GM21367 (cell line): ENCODE measurements around the gene SSRP1.
A peak's percentile ranks its signal among the peaks of the same experiment; 100 is the strongest.
"Not testable (repeated sequence)": the region's sequence is repeated elsewhere in the genome, so short reads cannot be mapped to it uniquely, and the experiment has no call there.

Experiments
- ATAC-seq: cut with Tn5 transposase; IDR thresholded peaks from one replicate; pipeline ENCODE4 v1.9.1; 2021; ENCODE audit not compliant: unreplicated experiment

Gene SSRP1

DNA sequence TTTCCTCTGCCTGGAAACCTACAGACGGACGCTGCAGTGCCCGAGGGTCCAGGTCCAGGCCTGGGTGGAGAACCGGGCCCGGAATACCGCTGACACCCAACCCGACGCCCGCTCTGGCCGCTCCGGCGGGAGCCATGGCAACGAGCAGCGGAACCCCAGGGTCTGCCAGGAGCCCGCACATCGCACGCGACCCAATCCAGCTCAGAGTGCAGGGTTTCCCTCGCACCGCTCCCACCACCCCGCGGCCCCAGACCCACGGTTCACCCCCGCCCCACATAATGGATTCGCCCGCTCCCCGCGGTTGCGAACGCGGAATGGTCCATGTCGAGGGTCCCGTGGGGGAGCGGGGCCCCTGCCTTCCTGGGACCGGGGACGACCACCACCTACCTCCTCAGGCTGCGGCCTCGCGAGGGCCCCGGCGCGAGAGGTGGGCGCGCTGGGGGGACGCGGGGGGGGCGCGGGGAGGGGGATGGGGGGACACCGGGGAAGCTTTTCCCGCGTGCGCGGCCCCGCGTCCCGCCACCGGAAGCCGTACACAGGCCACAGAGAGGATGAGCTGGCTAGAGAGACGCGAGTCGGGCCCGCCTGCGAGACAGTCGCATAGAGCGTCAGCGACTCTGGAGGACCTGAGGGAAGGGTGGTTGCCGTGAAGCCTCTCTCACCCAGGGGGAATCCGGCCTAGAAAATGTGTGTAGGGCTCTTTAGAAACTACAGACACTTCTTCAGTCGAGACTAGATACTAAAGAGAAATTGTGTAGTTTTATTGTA is at the start of gene SSRP1:
Gene SSRP1 (minus strand): TSS at position 550 of the 768 bp plus-strand sequence. CDS start 771 bp downstream, outside the sequence.
- ATAC-seq: peak; percentile 99

DNA sequence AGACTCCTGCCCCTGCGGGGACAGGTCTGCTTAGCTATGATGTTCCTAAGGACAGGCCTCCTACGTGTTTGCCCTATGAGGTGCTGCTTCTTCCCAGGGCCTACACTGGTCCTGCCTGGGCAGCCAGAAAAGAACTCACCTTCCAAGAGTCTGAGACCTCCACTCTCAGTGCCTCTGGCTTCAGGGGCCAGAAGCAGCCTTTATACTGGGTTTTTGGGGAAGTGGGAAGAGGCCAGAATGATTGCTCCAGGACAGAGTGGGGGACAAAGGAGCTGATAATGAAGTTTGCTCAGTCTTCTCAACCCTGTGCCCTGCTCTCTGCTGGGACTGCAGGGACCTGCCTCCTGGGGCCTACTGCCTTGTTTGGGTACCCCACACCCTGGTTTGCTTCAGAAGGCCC is 45.3 kb upstream of the SSRP1 start, which contains the start of gene PRG3:
Gene PRG3 (minus strand): TSS at position 176 of the 400 bp plus-strand sequence. CDS start 442 bp downstream, outside the sequence.
- ATAC-seq: no peak

DNA sequence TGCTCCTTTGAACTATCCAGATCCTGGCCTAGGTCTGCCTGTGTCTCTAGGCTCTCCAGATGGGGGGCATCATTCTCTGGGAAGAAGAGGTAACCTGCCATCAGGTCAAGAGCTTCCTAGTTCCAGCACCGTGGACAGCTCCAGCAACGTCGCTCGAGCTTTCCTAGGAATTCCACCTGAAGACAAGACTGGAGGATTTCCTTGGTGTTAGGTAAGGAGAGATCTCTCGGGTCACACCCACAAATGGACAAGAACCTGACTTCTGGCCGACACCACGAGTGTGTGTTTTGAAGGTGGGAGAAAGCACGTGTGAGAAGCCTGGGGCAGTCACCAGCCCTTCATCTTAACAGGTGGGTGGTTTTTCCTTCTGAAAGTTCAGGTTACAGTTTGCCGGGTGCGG is 44.0 kb upstream of the SSRP1 start:
- no peak for ATAC-seq

- ATAC-seq: no peak
Observed at GRCh38 chr11:57378186-57378585, 42.5 kb upstream of the SSRP1 start.

DNA sequence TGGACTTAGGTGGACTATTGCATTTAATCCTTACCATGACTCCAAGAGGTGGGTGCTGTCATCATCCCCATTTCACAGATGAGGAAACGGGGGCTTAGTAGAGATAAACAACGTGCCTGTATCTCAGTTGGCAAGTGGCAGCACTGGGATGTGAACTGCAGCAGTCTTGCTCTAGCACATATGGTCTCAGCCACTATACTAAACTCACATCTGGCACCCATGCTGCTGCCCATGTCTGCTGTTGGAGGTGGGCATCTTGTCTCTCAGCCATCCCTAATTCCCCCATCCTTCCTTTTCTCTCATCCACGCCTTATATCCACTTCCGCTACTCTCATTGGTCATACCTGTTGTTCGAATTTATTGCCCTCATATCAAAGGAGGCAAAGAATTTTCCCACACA is 41.4 kb upstream of the SSRP1 start:
- ATAC-seq: no peak

- no peak for ATAC-seq
Observed at GRCh38 chr11:57376095-57377090, 40.7 kb upstream of the SSRP1 start.

GRCh38 chr11:57375490-57375889 is 39.8 kb upstream of the SSRP1 start:
- ATAC-seq: no peak

DNA sequence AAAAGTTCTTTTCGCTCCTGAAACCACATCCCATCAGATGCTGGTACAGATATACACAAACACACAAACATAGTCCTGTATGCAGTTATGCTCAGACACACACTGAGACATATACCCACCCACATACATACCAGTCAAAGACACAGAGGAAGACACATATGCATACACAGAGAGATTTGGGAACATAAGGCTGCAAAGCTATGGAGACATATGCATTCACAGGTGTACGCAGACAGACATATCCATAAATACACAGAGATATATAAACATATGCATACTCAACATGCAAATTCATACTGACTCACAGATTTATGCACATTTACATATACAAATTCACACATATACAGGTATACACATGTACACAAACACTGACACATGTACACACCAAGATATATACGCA is 39.3 kb upstream of the SSRP1 start:
- ATAC-seq: no peak

DNA sequence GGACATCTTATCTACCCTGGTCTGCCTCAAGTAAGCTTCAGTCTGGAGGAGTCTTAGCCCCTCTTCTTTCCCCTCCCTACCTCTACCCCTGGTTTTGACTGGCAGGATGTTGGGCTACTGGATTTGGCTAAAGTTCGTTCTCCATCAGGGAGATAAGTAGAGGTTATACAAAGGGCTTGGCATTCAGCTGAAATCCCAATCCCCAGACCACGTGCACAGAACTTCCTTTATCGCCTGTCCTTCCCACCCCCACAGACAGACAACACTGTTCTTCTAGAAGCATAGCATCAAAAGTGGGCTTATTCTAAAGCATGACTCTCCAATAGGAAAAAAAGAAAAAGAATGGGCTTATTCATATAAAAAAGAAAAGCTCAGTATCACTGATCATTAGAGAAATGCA is 37.5 kb upstream of the SSRP1 start:
- ATAC-seq: no peak

DNA sequence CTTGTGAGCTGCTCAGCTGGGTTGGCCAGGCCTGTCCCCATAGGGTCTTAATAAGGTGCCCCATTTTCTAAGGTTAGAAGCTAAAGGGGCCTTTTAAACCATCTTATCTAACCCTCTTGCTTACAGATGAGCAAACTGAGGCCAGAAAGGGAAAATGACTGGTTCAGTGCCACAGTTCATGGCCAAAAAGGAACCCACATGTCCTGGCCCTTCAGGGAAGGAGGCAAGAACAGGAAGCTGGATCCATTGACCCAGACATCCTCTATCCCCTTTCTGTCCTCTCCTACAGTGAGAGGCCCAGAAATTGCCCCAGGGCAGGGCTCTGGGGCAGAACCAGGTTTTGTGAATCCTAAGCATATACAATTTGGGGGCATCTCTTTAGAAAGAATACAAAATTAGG is 35.2 kb upstream of the SSRP1 start:
- ATAC-seq: no peak

GRCh38 chr11:57370251-57370650 is 34.6 kb upstream of the SSRP1 start:
- no peak for ATAC-seq

GRCh38 chr11:57368845-57369232 is 33.1 kb upstream of the SSRP1 start:
- no peak for ATAC-seq

DNA sequence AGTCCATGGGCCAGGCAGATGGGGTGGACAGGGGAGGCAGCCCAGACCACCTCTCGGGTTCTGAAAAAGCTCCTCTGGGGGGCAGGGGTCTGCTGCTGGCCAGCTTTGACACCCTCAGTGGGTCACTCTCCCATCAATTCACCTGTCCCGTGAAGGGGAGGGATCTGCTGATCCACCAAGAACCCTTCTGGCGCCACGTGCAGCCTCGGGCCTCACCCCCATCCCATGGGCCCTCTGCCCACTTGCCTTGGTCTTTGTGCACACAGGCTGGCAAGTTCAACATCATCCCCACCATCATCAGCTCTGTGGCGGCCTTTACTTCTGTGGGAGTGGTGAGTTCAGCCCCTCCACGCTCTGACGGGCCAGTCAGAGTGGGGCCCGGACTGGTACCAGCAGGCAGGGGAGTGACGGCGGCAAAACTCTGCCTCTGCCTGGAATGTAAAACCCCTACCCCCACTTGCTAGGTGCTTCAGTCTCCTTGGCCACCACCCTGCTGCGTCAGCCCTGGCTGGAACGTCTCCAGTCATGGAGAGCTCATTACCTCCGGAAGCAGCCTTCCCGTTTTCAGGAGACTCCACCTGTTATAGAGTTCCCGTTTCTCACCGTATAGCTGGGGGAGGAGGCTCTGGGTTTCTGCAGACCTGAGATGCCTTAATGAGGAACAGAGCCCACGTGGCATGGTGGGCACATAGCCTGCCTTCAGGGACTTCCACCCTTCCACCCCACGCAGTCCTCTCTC is 32.6 kb upstream of the SSRP1 start:
- no peak for ATAC-seq

GRCh38 chr11:57364851-57365660 is 29.4 kb upstream of the SSRP1 start:
- no peak for ATAC-seq

GRCh38 chr11:57363131-57364080 is 27.7 kb upstream of the SSRP1 start:
- ATAC-seq: no peak

DNA sequence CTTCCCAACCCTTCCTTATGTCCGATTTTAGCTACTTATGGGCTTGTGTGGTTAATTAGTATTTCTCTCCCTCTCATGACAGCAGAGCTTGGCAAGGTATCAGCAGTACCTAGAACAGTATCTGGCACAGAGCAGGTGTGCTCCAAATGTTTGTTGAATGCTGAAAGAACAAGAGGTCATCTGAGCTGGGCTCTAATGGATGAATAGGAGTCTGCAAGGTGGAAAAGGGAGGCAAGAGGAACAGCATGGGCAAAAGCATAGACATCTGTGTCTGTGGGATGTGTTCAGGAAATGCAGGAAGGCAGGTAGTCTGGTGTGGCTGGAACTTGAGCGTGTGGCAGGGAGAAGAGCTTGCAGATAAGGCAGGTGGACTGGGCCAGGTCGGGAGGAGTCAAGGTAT is 26.2 kb upstream of the SSRP1 start:
- ATAC-seq: no peak

DNA sequence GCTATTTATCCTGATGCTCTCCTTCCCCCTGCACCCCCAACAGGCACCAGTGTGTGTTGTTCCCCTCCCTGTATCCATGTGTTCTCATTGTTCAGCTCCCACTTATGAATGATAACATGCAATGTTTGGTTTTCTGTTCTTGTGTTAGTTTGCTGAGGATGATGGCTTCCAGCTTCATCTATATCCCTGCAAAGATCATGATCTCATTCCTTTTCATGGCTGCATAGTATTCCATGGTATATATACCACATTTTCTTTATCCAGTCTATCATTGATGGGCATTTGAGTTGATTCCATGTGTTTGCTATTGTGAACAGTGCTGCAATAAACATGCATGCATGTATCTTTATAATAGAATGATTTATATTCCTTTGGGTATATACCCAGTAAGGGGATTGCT is 25.7 kb upstream of the SSRP1 start:
- not testable (repeated sequence) for ATAC-seq

GRCh38 chr11:57360991-57361390 is 25.3 kb upstream of the SSRP1 start:
- ATAC-seq: no peak
